ENCODE measurements around the gene PDE3B.

- TF ChIP-seq POLR2A (IDR thresholded peaks at IDR 0.05) (no peak), CTCF (IDR thresholded peaks at IDR 0.05) (no peak)
Measured at GRCh38 chr11:14858404-14858803, 214.8 kb downstream of the PDE3B start.

All from prostate gland (tissue), 2 donors.